Measurements from ENCODE around the gene LARP7.
"Not testable (repeated sequence)": the region's sequence is repeated elsewhere in the genome, so short reads cannot be mapped to it uniquely, and the experiment has no call there.

LARP7 gene

DNA sequence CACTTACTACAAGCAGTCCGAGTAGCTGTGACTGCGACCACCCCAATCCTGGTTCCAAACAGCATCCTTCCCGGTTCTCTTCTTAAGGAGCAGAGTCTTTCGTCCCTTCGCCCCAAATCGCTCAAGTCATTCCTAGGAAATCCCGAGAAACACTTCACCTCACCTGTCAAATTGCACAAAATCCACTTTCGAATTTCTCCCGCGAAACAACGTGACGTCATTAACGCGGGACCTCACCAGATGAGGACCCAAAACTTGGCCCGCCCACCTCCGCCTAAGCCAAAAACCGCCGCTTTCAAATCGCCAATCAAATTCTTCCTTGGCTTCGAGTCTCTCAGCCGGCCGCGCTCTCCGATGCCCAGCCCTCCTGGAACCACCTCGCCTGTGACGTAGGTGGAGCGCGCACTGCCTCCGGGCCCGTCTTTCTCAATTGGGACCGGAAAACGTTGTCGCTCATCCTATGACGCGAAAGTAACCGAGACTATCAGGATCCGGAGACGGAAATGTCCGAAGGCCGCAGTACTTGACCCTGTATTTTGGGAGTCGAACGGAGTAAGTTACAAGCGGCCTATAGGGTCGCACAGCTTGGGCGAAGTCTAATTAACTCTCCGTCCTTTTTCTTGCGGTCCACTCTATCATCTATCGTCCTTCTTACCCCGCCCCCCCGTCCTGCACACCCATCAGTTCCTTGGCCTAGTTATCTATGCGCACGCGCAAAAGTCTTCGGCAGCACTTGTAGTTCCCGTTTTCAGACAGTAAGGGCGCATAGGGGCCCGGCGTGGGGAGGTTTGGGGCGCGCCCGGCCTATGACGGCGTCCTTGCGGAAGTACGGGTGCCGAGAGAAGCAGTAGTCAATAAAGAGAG lies at the start of gene LARP7, which contains the start of gene ZGRF1:
Gene LARP7 (plus strand): TSS at position 456 of the 864 bp plus-strand sequence. CDS start 7,527 bp downstream, outside the sequence.
Gene ZGRF1 (minus strand): TSS at position 222 of the 864 bp plus-strand sequence. CDS start 3,733 bp downstream, outside the sequence.
- peak; percentile 94 to 95 for DNase-seq (ENCODE audit: extremely low read depth in 1 of 2, low read depth in 1 of 2)

DNA sequence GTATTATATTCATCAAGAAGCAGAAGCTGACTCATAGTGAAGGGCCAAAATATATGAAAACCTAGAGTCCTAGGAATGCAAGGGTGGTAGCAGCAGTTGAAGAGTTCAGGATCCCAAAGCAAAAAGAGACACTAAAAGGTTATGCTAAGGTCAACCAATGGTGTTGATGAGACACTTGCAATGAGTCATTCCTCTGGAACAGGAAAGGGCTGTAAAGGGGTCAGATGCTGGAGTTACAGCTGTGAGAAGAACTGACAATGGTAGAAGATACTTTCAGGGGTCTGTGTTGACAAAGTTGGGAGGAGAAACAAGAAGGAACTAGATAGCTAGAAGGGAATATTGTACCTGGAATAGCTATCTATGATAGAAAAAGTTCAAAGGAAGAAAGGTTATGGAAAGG lies 47.7 kb upstream of the LARP7 start:
- DNase-seq (ENCODE audit: extremely low read depth in 1 of 2, low read depth in 1 of 2) = no peak

DNA sequence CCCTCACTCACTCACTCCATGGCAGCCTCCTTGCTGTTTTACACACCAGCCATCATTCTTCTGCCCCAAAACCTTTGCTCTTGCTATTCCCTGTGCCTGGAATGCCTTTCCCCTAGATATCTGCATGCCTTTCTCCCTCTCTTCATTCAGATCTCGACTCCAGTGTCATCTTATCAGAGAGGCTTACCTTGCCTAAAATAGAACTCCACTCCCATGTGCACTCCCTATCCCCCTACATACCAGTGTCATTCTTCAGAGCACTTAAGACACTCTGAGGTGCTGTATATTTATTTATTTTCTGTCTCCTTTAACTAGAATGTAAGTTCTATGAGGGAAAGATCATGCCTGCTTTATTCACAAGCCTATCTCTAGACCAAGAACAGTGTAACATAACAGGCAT lies 45.4 kb upstream of the LARP7 start:
- DNase-seq (ENCODE audit: extremely low read depth in 1 of 2, low read depth in 1 of 2) = no peak

DNA sequence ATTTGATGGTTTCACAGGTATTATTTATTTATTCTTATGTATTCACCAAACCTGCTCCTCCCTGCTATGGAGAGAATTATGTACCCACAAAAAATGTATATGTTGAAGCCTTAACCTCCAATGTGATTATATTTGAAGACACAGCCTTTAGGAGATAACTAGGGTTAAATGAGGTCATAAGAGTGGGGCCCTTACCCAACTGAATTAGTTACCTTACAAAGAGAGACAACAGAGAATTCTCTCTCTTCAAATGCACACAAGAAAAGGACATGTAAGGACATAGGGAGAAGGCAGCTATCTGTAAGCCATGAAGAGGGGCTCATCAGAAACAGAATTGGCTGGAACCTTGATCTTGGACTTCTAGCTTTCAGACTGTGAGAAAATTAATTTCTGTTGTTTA lies 44.2 kb upstream of the LARP7 start:
- no peak for DNase-seq (ENCODE audit: extremely low read depth in 1 of 2, low read depth in 1 of 2)

DNA sequence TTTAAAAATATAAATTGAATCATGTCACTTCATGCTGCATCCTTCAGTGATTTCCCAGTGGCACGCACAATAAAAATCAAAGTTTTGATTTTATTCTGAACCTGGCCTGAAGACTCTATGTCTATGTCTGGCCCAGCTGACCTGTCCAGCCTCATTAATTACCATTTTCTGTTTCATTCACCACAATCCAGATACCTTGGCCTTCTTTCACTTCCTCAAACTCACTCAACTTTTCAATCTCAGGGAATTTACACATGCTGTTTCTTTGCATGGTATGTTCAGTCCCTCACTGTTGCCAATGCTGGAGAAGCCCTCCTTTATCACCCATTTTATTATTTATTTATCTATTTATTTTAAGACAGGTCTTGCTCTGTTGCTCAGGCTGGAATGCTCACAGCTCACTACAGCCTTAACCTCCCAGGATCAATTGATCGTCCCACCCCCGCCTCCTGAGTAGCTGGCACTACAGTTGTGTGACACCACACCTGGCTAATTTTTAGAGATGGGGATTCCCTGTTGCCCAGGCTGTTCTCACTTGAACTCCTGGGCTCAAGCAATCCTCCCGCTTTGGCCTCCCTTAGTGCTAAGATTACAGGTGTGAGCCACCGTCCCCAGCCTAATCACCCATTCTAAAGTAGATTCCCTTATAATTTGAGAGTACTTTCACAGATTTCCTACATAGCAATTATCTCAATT lies 43.4 kb upstream of the LARP7 start:
- no peak for DNase-seq (ENCODE audit: extremely low read depth in 1 of 2, low read depth in 1 of 2)

DNA sequence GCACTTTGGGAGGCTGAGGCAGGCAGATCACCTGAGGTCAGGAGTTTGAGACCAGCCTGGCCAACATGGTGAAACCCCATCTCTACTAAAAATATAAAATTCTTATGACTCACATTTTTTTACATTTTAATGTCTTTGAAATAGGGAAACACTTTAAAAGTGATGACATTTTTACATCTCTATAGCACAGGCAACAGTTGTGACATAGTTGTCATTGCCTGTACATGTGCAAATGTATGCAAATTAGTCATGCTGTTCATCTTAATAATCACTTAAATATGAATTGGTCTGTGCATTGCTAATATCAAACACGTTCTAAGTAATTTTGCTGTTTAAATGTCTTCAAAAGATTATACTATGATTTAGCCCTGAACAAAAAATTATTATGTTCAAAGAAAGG lies 42.0 kb upstream of the LARP7 start:
- no peak for DNase-seq (ENCODE audit: extremely low read depth in 1 of 2, low read depth in 1 of 2)

DNA sequence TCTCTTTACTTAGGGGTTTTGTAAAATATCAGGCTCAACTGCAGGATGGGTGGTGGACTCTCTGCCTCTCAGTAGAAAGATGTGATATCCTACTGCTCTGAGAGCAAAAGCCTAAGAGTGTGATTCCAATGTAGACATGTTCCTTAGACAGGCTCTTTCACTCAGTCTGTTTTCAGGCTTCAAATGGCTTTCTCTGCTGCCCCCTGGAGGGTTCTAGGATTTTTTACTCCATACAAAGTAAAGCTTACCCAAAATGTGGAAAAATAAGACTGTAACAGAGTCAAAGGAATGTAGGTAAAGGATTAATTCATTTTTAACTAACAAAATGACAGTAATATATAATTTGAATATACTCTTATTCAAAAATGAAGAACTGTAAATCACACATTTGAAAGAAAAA lies 32.4 kb upstream of the LARP7 start:
- DNase-seq (ENCODE audit: extremely low read depth in 1 of 2, low read depth in 1 of 2) = no peak

DNA sequence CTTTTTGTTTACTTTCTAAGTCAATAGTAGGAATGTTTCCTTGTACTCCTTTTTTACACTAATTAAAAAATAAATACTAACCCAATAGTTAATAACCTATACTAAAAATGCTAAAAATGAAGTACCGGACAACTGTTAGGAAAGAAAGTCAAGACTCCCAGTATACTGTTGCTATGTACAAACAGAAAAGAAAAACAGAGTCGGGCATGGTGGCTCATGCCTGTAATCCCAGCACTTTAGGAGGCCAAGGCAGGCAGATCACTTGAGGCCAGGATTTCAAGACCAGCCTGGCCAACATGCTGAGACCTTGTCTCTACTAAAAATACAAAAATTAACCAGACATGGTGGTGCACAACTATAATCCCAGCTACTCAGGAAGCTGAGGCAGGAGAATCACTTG lies 24.1 kb upstream of the LARP7 start:
- not testable (repeated sequence) for DNase-seq (ENCODE audit: extremely low read depth in 1 of 2, low read depth in 1 of 2)

DNA sequence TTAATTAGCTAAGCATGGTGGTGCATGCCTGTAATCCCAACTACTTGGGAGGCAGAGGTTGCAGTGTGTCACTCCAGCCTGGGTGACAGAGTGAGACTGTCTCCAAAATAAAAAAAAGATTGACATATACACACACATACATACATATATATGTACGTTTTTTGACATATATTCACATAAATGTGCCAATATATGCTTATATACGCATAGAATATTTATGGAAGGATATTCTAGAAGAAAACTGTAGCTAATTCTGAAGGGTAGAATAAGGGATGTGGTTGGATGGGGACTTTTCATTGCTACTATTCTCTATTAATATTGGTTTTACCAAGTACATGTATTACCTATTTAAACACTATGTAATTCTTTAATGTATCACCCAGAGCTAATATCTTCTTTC lies 20.0 kb upstream of the LARP7 start:
- no peak for DNase-seq (ENCODE audit: extremely low read depth in 1 of 2, low read depth in 1 of 2)

DNA sequence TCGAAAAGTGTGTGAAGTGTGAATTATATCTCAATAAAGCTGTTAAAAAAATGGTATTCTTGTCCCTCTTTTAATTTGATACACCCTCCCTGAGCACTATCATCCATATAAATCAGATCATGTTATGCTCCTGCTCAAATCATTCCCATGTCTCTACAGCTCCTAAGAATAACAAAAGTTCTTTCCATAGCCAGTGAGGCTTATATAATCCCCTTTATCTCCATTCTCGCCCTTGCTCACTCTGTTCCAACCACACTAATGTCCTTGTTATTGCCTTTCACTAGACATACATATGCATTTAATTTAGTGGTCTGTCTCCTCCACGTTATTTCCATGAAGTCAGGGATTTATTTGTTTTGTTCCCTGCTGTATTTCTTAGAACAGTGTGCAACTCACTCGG lies 10.7 kb upstream of the LARP7 start:
- no peak for DNase-seq (ENCODE audit: extremely low read depth in 1 of 2, low read depth in 1 of 2)

DNA sequence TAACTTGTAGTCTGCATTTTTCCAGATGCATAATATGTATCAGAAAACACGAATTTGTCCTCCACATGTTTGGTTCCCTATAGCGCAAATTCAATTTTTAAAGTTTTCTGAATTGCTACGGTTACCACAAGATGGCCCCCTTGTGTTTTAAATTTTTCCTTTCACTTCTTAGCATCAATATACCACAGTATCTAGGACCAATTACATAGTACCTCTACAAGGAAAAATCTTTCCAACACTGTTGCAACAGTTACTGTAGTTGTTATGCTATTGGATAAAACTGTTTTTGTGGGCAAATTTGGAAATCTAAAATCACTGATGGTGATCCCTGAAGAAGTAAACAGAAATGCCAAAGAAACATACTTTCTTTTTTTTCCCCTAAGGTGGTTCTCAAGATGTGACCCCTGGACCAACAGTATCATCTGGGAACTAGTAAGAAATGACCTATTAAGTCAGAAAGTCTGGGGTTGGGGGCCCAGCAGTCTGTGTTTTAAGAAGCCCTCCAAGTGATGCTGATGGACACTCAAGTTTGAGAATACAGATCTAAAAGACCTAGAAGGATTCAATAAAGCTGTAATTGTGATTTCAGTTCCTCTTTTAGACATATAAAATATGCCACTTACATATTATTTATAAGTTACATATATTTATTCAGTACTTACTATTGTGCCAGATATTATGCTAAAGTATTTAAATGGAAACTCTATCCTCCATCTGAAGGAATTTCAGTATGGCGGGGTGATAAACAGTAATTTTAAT lies 3.3 kb upstream of the LARP7 start:
- DNase-seq (ENCODE audit: extremely low read depth in 1 of 2, low read depth in 1 of 2) = no peak

DNA sequence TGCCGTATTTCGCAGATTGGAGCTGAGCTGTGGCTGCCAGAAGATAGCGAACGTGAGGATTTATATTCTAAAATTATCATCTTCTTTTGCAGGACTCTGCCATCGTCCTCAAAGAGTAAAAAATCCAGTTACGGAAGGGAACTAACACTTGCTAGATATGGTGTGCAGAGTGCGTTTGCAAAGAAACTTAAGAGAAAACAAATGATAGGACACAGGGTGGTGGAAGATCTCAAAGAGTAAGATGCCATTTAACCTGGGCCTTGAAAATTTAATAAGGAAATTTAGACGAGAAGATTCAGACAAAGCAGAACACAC lies 566 bp downstream of the LARP7 start:
- no peak for DNase-seq (ENCODE audit: extremely low read depth in 1 of 2, low read depth in 1 of 2)

DNA sequence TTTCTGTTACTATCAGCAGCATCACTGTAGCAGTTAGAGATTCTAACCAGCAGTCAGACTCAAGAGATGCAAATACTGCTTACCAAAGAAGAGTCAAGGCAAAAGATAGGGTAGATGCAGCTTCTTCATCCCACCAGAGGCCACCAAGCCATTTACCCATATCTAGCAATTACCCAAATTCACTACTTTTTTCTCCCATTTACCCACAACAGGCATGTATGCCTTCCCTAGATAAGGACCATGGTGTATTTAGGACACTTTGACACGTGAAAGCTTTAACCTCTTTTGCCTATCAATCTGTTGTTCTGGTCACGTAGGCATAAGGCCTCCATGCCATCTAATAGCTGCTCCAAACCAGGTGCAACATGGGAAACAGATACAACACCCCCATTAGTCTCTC lies 5.6 kb downstream of the LARP7 start:
- no peak for DNase-seq (ENCODE audit: extremely low read depth in 1 of 2, low read depth in 1 of 2)

DNA sequence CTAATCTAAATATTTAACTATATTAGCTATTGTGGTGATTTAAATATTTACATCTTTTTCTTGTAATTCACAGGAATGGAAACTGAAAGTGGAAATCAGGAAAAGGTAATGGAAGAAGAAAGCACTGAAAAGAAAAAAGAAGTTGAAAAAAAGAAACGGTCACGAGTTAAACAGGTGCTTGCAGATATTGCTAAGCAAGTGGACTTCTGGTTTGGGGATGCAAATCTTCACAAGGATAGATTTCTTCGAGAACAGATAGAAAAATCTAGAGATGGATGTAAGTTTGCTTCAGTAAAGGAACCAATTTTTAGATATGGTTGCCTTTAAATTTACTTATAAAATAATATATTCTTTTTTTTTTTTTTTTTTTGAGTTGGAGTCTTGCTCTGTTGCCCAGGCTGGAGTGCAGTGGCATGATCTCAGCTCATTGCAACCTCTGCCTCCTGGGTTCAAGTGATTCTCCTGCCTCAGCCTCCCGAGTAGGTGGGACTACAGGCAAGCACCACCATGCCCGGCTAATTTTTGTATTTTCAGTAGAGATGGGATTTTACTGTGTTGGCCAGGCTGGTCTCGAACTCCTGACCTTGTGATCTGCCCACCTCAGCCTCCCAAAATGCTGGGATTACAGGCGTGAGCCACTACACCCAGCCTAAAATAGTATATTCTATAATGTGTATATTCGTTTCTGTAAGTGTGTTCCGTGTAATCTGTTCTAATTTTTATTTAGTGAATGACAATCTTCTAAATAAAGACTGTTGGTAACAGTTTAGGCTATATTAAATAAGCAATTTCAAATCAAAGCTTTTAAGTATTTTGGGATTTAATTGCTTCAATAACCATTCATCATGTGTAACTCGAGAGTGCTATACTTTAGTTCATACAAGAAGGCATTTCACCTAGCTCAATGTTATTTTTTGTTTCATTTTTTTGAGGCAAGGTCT lies 7.9 kb downstream of the LARP7 start:
- not testable (repeated sequence) for DNase-seq (ENCODE audit: extremely low read depth in 1 of 2, low read depth in 1 of 2)

DNA sequence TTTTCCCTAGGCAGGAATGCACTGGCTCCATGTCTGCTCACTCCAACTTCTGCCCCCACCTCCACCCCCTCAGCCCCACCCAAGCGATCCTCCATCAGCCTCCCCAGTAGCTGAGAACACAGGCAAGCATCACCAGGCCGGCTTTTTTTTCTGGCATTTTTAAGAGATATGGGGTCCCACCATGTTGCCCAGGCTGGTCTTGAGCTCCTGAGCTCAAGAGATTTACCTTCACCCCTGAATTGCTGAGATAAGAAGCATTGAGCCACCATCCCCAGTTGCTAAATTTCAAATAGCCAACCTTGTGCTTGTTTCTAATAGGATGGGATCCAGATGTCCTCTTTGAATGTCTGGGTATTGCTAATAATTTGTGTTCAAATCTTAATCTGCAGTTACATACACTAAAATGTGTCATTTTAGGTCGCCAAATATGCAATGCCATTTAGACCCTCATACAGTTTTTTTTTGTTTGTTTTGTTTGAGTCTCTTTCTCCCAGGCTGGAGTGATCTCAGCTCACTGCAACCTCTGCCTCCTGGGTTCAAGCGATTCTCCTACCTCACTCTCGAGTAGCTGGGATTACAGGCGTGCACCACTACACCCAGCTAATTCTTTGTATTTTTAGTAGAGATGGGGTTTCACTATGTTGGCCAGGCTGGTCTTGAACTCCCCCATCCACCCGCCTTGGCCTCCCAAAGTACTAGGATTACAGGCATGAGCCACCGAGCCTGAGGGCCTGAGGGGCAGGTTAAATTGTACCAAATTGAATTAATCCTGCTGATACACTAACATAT lies 8.8 kb downstream of the LARP7 start:
- no peak for DNase-seq (ENCODE audit: extremely low read depth in 1 of 2, low read depth in 1 of 2)

DNA sequence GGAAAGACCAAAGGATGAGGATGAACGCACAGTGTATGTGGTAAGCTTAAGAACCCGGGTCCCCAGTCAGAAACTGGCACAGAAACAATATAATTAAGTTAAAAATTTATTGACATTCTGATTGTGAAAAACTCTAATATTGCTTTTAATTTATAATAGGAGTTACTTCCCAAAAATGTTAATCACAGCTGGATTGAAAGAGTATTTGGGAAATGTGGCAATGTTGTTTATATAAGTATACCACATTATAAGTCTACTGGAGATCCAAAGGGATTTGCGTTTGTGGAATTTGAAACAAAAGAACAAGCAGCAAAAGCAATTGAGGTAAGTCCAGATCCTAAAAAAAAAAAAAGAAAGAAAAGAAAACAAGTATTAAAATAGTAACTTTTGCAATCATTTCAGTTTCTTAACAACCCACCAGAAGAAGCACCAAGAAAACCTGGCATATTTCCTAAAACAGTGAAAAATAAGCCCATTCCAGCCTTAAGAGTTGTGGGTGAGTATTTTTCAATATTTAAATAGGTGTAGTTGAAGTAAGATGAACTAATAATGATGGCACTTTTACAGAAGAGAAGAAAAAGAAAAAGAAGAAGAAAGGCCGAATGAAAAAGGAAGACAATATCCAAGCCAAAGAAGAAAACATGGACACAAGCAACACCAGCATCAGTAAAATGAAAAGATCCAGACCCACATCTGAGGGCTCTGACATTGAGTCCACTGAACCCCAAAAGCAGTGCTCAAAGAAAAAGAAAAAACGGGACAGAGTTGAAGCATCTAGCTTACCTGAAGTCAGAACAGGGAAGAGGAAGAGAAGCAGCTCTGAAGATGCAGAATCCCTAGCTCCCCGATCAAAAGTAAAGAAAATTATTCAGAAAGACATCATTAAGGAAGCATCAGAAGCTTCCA lies 9.9 kb downstream of the LARP7 start:
- no peak for DNase-seq (ENCODE audit: extremely low read depth in 1 of 2, low read depth in 1 of 2)

DNA sequence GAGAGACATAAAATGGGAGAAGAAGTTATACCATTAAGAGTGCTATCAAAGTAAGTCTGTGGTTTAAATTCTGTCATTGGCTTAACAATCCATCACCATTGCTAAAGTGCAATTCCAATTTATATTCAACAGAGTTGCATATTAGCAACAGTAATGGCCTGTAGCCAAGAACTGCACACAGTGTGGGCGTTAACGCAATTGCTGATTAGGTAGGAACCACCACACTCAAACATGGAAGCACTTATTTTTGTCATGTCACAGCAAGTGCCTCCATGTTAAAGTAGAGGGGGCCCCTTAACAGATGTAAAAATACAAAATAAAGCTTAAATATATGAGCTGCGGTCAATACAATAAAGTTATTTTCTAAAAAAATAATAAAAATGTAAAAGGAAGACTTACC lies 10.8 kb downstream of the LARP7 start:
- no peak for DNase-seq (ENCODE audit: extremely low read depth in 1 of 2, low read depth in 1 of 2)

DNA sequence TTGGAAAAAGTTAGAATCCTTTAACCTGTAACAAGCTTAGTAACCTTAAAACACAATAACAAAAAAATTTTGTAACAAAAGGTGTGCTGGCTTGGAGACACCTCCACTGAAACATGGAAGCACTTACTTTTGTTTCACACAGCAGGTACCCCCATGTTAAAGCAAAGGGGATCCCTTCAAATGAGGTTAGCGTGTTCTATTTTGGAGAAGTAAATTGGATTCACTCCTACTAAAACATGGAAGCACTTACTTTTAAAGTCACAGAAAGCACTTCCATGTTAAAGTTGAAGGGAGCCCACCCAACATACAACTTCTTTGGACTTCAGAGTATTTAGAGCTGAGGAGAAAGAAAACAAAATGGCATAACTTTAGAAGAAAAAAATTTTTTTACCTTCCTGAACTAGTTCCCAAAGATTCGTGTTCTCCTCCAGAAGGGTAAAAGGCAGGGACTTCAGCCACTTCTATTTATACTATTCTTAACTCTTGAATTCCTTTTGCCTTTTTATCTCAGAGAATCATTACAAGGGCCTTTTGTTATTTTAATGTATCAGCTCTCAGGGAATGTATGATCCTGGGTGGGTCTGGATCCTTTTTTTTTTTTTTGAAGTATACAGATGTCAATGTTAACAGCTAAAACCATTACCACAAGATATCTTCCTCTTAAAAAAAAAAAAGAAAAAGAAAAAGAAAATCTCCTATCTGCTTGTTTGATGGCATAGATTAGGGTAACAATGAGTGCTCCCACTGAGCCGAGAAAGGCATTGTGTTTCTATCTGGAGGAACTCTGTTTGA lies 11.5 kb downstream of the LARP7 start:
- DNase-seq (ENCODE audit: extremely low read depth in 1 of 2, low read depth in 1 of 2) = no peak

Data from activated CD8-positive, alpha-beta memory T cell treated with anti-CD3 and anti-CD28 coated beads for 1 hour (primary cell).